K562 (cell line): ENCODE measurements around the gene MIP. TPM values are rescaled to one million over a fixed set of nuclear protein-coding genes. Genes with fewer than 3 reads are reported as not detected.

ENCODE experiments used
- BRF1 ChIP-seq: IDR thresholded peaks from 3 replicates; pipeline ENCODE4 v1.6.1; 2011; ENCODE audit warnings: borderline replicate concordance, mild to moderate bottlenecking; ENCODE audit not compliant: insufficient read length; ENCODE audit errors: extremely low read depth
- CREB3L1 ChIP-seq: fragments of 450-650 bp; IDR thresholded peaks from 2 replicates; pipeline ENCODE4 v1.6.1; 2014; ENCODE audit warnings: low read depth, mild to moderate bottlenecking, moderate library complexity, borderline replicate concordance
- DEAF1 ChIP-seq: fragments of 450-650 bp; formaldehyde crosslinking; IDR thresholded peaks from 2 replicates; pipeline ENCODE4 v1.4.0; 2020; ENCODE audit warnings: mild to moderate bottlenecking, moderate library complexity
- MAZ ChIP-seq, 2 experiments: fragments of 450-650 bp in 1 of 2; sonication (generic) in 1 of 2; formaldehyde crosslinking; IDR thresholded peaks in 1 of 2; conservative IDR thresholded peaks in 1 of 2; 2 replicates each; pipeline versions ENCODE4 v1.4.0 to v1.5.0; 2020; ENCODE audit warnings: mild to moderate bottlenecking in 1 of 2, missing genetic modification reagents in 1 of 2
- MED1 ChIP-seq: sonication (generic); formaldehyde crosslinking; IDR thresholded peaks from 2 replicates; pipeline ENCODE4 v1.8.1; 2023; ENCODE audit warnings: missing genetic modification reagents, borderline replicate concordance
- MITF ChIP-seq: IDR thresholded peaks from 2 replicates; pipeline ENCODE4 v1.6.1; 2014; ENCODE audit warnings: antibody characterized with exemption
- MTA1 ChIP-seq: fragments of 450-650 bp; IDR thresholded peaks from 2 replicates; pipeline ENCODE4 v1.6.1; 2017; ENCODE audit warnings: borderline replicate concordance
- MTA2 ChIP-seq: fragments of 450-650 bp; IDR thresholded peaks from 2 replicates; pipeline ENCODE4 v1.6.1; 2016; ENCODE audit warnings: low read depth
- NFIC ChIP-seq: fragments of 450-650 bp; IDR thresholded peaks from 2 replicates; pipeline ENCODE4 v1.6.1; 2017; ENCODE audit warnings: mild to moderate bottlenecking, inconsistent platforms
- RBM15 ChIP-seq: fragments of 200-400 bp; formaldehyde crosslinking; IDR thresholded peaks from 2 replicates; pipeline ENCODE4 v1.6.1; 2018; ENCODE audit warnings: mild to moderate bottlenecking, low read length, moderate library complexity; ENCODE audit not compliant: insufficient read depth
- SMAD4 ChIP-seq: fragments of 250-450 bp; sonication (Bioruptor Pico); conservative IDR thresholded peaks from 2 replicates; pipeline ENCODE4 v1.8.0; 2021; ENCODE audit warnings: inconsistent platforms, mild to moderate bottlenecking, moderate library complexity
- SREBF2 ChIP-seq: sonication (generic); formaldehyde crosslinking; IDR thresholded peaks from 2 replicates; pipeline ENCODE4 v1.4.0; 2020; ENCODE audit warnings: mild to moderate bottlenecking, missing genetic modification reagents
- TEAD1 ChIP-seq, 2 experiments: fragments of 450-650 bp in 1 of 2; sonication (generic) in 1 of 2; formaldehyde crosslinking; IDR thresholded peaks; 2 replicates each; pipeline versions ENCODE4 v1.4.0 to v1.8.0; 2020 to 2022; ENCODE audit warnings: mild to moderate bottlenecking in 2 of 2, missing genetic modification reagents in 1 of 2
- ZBTB11 ChIP-seq, 3 experiments: fragments of 200-800 bp in 1 of 3; fragments of 250-450 bp in 1 of 3; fragments of 450-650 bp in 1 of 3; sonication (Bioruptor Pico) in 1 of 3; sonication (Bioruptor generic) in 1 of 3; formaldehyde crosslinking in 1 of 3; IDR thresholded peaks; 2 replicates each; pipeline versions ENCODE4 v1.6.1 to v1.8.0; 2016 to 2022; ENCODE audit warnings: mild to moderate bottlenecking in 2 of 3, missing genetic modification characterization in 2 of 3, missing compliant biosample characterization in 1 of 3, moderate library complexity in 1 of 3
- polyA plus RNA-seq, 8 experiments: library from polyadenylated mRNA; depleted of rRNA in 4 of 8; stranded (reverse) in 5 of 8; unstranded in 3 of 8; fragments of >200 nt; fragmentation: Nextera tagmentation in 2 of 8; fragmentation: Illumina TruSeq in 1 of 8; extraction: Ambion mirVana in 2 of 8; extraction: Trizol in 1 of 8; gene quantifications; 2 replicates each; pipeline versions ENCODE4 v1.2.1 to v1.2.3, GENCODE V29; 2011 to 2014; ENCODE audit warnings: inconsistent platforms in 1 of 8, missing spikeins in 1 of 8
- total RNA-seq, 7 experiments: library from RNA; depleted of rRNA in 6 of 7; stranded (reverse); fragments of >200 nt in 6 of 7; fragmentation: Illumina TruSeq in 2 of 7; extraction: Trizol in 2 of 7; gene quantifications; 2 replicates each; pipeline versions ENCODE4 v1.2.1 to v1.2.3, GENCODE V29; 2011 to 2021; ENCODE audit warnings: low replicate concordance in 1 of 7

Gene MIP
- total and polyA plus RNA-seq, 9 of the 15 experiments (the other 6 are each of a cell fraction or from before 2014, with no cell fraction given): 0.09 to 0.36 (median 0.19) TPM; not detected in 5

GRCh38 chr12:56468216-56469006, 14.0 kb upstream of the MIP start, which contains the start of gene SPRYD4 (continued):
- TF ChIP-seq ZBTB11 (CRISPR knock-in tag; IDR thresholded peaks at IDR 0.05) (no peak; a peak in 1 of 6 replicates), BRF1 (no peak), TEAD1 (CRISPR knock-in tag; IDR thresholded peaks at IDR 0.05) (peak in 1 of 2 experiments; percentile 56; a peak in 1 of 4 replicates), MITF (peak; percentile 91), SREBF2 (CRISPR knock-in tag) (no peak), SMAD4 (CRISPR knock-in tag) (peak; percentile 85), MAZ (CRISPR knock-in tag; conservative IDR thresholded peaks at IDR 0.05 in 1 of 2, IDR thresholded peaks at IDR 0.05 in 1 of 2) (peak; percentile 67 to 97), RBM15 (no peak), NFIC (peak; percentile 49), MTA2 (no peak), CREB3L1 (peak; percentile 77), MED1 (CRISPR knock-in tag) (no peak), DEAF1 (CRISPR knock-in tag) (no peak), MTA1 (peak; percentile 98)
